ENCODE results near the gene TMEM271.

DNA sequence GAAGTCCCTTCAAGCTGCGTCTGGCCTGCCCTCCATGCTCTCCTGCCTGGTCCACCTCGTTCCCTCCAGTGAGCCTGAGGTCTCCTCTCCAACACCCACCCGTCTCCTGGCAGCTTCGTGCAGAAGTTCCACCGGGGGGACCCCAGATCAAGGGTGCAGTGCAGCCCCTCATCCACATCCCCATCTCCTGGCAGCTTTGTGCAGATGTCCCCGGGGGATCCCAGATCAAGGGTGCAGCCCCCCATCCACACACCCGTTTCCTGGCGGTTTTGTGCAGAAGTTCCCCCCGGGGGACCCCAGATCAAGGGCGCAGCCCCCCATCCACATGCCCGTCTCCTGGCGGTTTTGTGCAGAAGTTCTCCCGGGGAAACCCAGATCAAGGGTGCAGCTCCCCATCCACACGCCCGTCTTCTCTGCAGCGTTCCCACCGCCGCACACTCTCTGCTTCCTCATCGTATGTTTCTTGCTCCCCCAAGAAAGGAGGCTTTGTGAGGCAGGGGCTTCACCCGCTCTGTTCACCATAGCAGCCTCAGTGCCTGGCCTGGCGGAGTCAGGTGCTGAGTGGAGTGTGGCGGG lies 41.4 kb downstream of the TMEM271 start:
- TF ChIP-seq, protein P1, sequence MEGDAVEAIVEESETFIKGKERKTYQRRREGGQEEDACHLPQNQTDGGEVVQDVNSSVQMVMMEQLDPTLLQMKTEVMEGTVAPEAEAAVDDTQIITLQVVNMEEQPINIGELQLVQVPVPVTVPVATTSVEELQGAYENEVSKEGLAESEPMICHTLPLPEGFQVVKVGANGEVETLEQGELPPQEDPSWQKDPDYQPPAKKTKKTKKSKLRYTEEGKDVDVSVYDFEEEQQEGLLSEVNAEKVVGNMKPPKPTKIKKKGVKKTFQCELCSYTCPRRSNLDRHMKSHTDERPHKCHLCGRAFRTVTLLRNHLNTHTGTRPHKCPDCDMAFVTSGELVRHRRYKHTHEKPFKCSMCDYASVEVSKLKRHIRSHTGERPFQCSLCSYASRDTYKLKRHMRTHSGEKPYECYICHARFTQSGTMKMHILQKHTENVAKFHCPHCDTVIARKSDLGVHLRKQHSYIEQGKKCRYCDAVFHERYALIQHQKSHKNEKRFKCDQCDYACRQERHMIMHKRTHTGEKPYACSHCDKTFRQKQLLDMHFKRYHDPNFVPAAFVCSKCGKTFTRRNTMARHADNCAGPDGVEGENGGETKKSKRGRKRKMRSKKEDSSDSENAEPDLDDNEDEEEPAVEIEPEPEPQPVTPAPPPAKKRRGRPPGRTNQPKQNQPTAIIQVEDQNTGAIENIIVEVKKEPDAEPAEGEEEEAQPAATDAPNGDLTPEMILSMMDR (IDR thresholded peaks at IDR 0.05; ENCODE audit: low read depth, low read length, missing input control) = no peak
- TF ChIP-seq JUND (IDR thresholded peaks at IDR 0.05) (no peak), ATF3 (IDR thresholded peaks at IDR 0.05) (no peak), GABPA (IDR thresholded peaks at IDR 0.05 in 1 of 2, conservative IDR thresholded peaks at IDR 0.05 in 1 of 2) (no peak), EGR1 (IDR thresholded peaks at IDR 0.05; ENCODE audit: low read depth in 2 of 2) (no peak), RAD21 (IDR thresholded peaks at IDR 0.05) (no peak), TAF1 (conservative IDR thresholded peaks at IDR 0.05) (no peak), YY1 (IDR thresholded peaks at IDR 0.05) (no peak), SP1 (IDR thresholded peaks at IDR 0.05) (no peak)

All from liver (tissue), 3 donors.